IMR-90 (cell line): ENCODE data around the gene TEF. TPM values are rescaled to one million over a fixed set of nuclear protein-coding genes. Genes with fewer than 3 reads are reported as not detected.

ENCODE experiments used
- ATAC-seq: fragments of 200-7000 bp; cut with Tn5 transposase; 2 replicates; pipeline ENCODE4 v1.9.1; 2020; ENCODE audit warnings: low read depth, mild to moderate bottlenecking, moderate library complexity
- BruUV-seq: library from RNA; stranded (reverse); fragments of 400-500 nt; replicated peaks from 2 replicates; lab custom pipeline; 2021; lab: Mats Ljungman, UMichigan
- CTCF ChIA-PET: fragments of 300-600 bp; formaldehyde crosslinking; extraction: SDS; loops from one replicate; lab custom pipeline; 2021; ENCODE audit warnings: antibody characterized with exemption; lab: Yijun Ruan, JAX
- POLR2A ChIA-PET: fragments of 300-600 bp; sonication (Branson Sonifier 250); formaldehyde crosslinking; loops from one replicate; lab custom pipeline; 2022; ENCODE audit warnings: antibody characterized with exemption; ENCODE audit not compliant: unreplicated experiment; lab: Charles Lee
- DNase-seq: peaks from one replicate; pipeline ENCODE4 v3.0.0; 2013
- H2AFZ ChIP-seq: replicated peaks from 2 replicates; pipeline ENCODE3; 2013; ENCODE audit warnings: low read length, mild to moderate bottlenecking; ENCODE audit not compliant: poor library complexity
- H2AK5ac ChIP-seq: 2 replicates; pipeline ENCODE4 v1.6.1; 2013; ENCODE audit warnings: low read depth, low read length, inconsistent platforms
- H2AK9ac ChIP-seq: replicated peaks from 2 replicates; pipeline ENCODE3; 2013; ENCODE audit warnings: mild to moderate bottlenecking, low read depth, low read length, moderate library complexity; ENCODE audit not compliant: poor library complexity
- H2BK120ac ChIP-seq: 2 replicates; pipeline ENCODE4 v1.6.1; 2013; ENCODE audit warnings: low read depth, low read length, inconsistent platforms
- H2BK15ac ChIP-seq: 3 replicates; pipeline ENCODE4 v1.6.1; 2013; ENCODE audit warnings: low read depth, low read length, inconsistent platforms
- H2BK20ac ChIP-seq: 2 replicates; pipeline ENCODE4 v1.6.1; 2013; ENCODE audit warnings: low read depth, mild to moderate bottlenecking, inconsistent platforms, low read length, moderate library complexity
- H2BK5ac ChIP-seq: 2 replicates; pipeline ENCODE4 v1.6.1; 2013; ENCODE audit warnings: mild to moderate bottlenecking, low read depth, low read length, inconsistent platforms; ENCODE audit not compliant: poor library complexity, severe bottlenecking
- H3K14ac ChIP-seq: replicated peaks from 2 replicates; pipeline ENCODE4 v1.6.1; 2013; ENCODE audit warnings: low read depth, low read length, inconsistent platforms
- H3K18ac ChIP-seq: 2 replicates; pipeline ENCODE4 v1.6.1; 2013; ENCODE audit warnings: low read depth, low read length, control low read depth
- H3K23ac ChIP-seq: 2 replicates; pipeline ENCODE4 v1.6.1; 2013; ENCODE audit warnings: low read depth, low read length, inconsistent platforms
- H3K27ac ChIP-seq: 2 replicates; pipeline ENCODE4 v1.5.1; 2013; ENCODE audit warnings: mild to moderate bottlenecking, control low read depth, low read length; ENCODE audit not compliant: insufficient read depth
- H3K27me3 ChIP-seq: 2 replicates; pipeline ENCODE4 v1.6.1; 2013; ENCODE audit warnings: low read length; ENCODE audit not compliant: control insufficient read depth, insufficient read depth
- H3K36me3 ChIP-seq: 2 replicates; pipeline ENCODE4 v1.6.1; 2013; ENCODE audit warnings: low read length, mixed read lengths; ENCODE audit not compliant: control insufficient read depth, insufficient read depth
- H3K4ac ChIP-seq: 2 replicates; pipeline ENCODE4 v1.6.1; 2013; ENCODE audit warnings: low read depth, low read length, inconsistent platforms
- H3K4me1 ChIP-seq: 2 replicates; pipeline ENCODE4 v1.6.1; 2013; ENCODE audit warnings: low read length, mixed read lengths; ENCODE audit not compliant: control insufficient read depth, insufficient read depth
- H3K4me2 ChIP-seq: 2 replicates; pipeline ENCODE4 v1.6.1; 2013; ENCODE audit warnings: low read depth, mild to moderate bottlenecking, control low read depth, low read length, moderate library complexity
- H3K4me3 ChIP-seq: 2 replicates; pipeline ENCODE4 v1.5.1; 2013; ENCODE audit warnings: low read depth, mild to moderate bottlenecking, control low read depth, low read length, moderate library complexity; ENCODE audit not compliant: insufficient read depth
- H3K56ac ChIP-seq: 2 replicates; pipeline ENCODE4 v1.6.1; 2013; ENCODE audit warnings: low read length, inconsistent platforms; ENCODE audit not compliant: insufficient read depth; ENCODE audit errors: extremely low read depth
- H3K79me1 ChIP-seq, 2 experiments: 2 replicates each; pipeline ENCODE4 v1.6.1; 2013; ENCODE audit warnings: low read length in 2 of 2, inconsistent platforms in 1 of 2, low read depth in 1 of 2
- H3K9ac ChIP-seq: 2 replicates; pipeline ENCODE4 v1.6.1; 2013; ENCODE audit warnings: low read depth, low read length, control low read depth
- H3K9me1 ChIP-seq: 2 replicates; pipeline ENCODE4 v1.6.1; 2013; ENCODE audit warnings: low read length, inconsistent platforms; ENCODE audit not compliant: insufficient read depth
- H3K9me3 ChIP-seq: 2 replicates; pipeline ENCODE4 v1.6.1; 2013; ENCODE audit warnings: low read length; ENCODE audit not compliant: control insufficient read depth, insufficient read depth
- H4K20me1 ChIP-seq: 2 replicates; pipeline ENCODE4 v1.6.1; 2013; ENCODE audit warnings: low read length, inconsistent platforms; ENCODE audit not compliant: insufficient read depth
- H4K5ac ChIP-seq: 2 replicates; pipeline ENCODE4 v1.6.1; 2013; ENCODE audit warnings: mild to moderate bottlenecking, low read depth, low read length, control low read depth
- H4K8ac ChIP-seq, 2 experiments: 2 replicates each; pipeline ENCODE4 v1.6.1; 2013; ENCODE audit warnings: low read depth in 2 of 2, low read length in 2 of 2, control low read depth in 1 of 2, inconsistent platforms in 1 of 2
- H4K91ac ChIP-seq: 2 replicates; pipeline ENCODE4 v1.6.1; 2013; ENCODE audit warnings: low read depth, low read length, inconsistent platforms; ENCODE audit not compliant: insufficient read depth
- BHLHE40 ChIP-seq: fragments of 150-350 bp; IDR thresholded peaks from 2 replicates; pipeline ENCODE4 v1.6.1; 2016; ENCODE audit warnings: mild to moderate bottlenecking, low read depth, low read length
- CEBPB ChIP-seq: IDR thresholded peaks from 2 replicates; pipeline ENCODE4 v1.6.1; 2012; ENCODE audit warnings: low read depth, low read length, improper control_type of control experiment
- CHD1 ChIP-seq: IDR thresholded peaks from 2 replicates; pipeline ENCODE4 v1.6.1; 2012; ENCODE audit warnings: low read depth, low read length, improper control_type of control experiment
- ELK1 ChIP-seq: fragments of 150-350 bp; IDR thresholded peaks from 2 replicates; pipeline ENCODE4 v1.6.1; 2016; ENCODE audit warnings: low read depth, mild to moderate bottlenecking, low read length, moderate library complexity, borderline replicate concordance
- MAZ ChIP-seq: IDR thresholded peaks from 2 replicates; pipeline ENCODE4 v1.6.1; 2012; ENCODE audit warnings: low read depth, mild to moderate bottlenecking, low read length, improper control_type of control experiment, moderate library complexity, borderline replicate concordance
- POLR2A ChIP-seq: IDR thresholded peaks from 2 replicates; pipeline ENCODE4 v1.6.1; 2012; ENCODE audit warnings: mild to moderate bottlenecking, low read depth, low read length
- RAD21 ChIP-seq: IDR thresholded peaks from 2 replicates; pipeline ENCODE4 v1.6.1; 2012; ENCODE audit warnings: low read length, improper control_type of control experiment
- RCOR1 ChIP-seq: IDR thresholded peaks from 2 replicates; pipeline ENCODE4 v1.6.1; 2012; ENCODE audit warnings: mild to moderate bottlenecking, low read length, improper control_type of control experiment; ENCODE audit not compliant: insufficient replicate concordance
- RFX5 ChIP-seq: IDR thresholded peaks from 2 replicates; pipeline ENCODE4 v1.8.0; 2012; ENCODE audit warnings: low read depth, mild to moderate bottlenecking, low read length, moderate library complexity
- WGBS, 2 experiments: methylation state at CpG; one replicate each; pipeline versions ENCODE4 v1.1.5 to v1.1.7; 2013; ENCODE audit warnings: missing lambda C conversion rate in 2 of 2; ENCODE audit not compliant: insufficient read length in 1 of 2; ENCODE audit errors: extremely low coverage in 2 of 2; 5-methylcytosine and 5-hydroxymethylcytosine counted together
- dilution Hi-C: fragments of 300-500 bp; cut with HindIII; formaldehyde crosslinking; loops from one replicate; pipeline ENCODE4 v1.14.3; 2018; ENCODE audit warnings: low sequenced_read_pairs; ENCODE audit not compliant: unreplicated experiment
- in situ Hi-C: fragments of 300-500 bp; cut with MboI; formaldehyde crosslinking; loops from 3 replicates; pipeline ENCODE4 v1.14.3; 2019; ENCODE audit warnings: low sequenced_read_pairs, inconsistent platforms, mixed read lengths
- intact Hi-C: fragments of 100-400 bp; cut with micrococcal nuclease; formaldehyde crosslinking; loops from 2 replicates; pipeline ENCODE4 v1.10.0; 2022
- polyA plus RNA-seq, 3 experiments: library from polyadenylated mRNA; depleted of rRNA; stranded (reverse); fragments of >200 nt; gene quantifications; 2 replicates each; pipeline ENCODE4 v1.2.3, GENCODE V29; 2012; ENCODE audit warnings: low replicate concordance in 1 of 3
- total RNA-seq: library from RNA; depleted of rRNA; stranded (reverse); fragments of >200 nt; gene quantifications from 2 replicates; pipeline ENCODE4 v1.2.3, GENCODE V29; 2012
- TF ChIP-seq, protein P1 (sequence below): conservative IDR thresholded peaks from 2 replicates; pipeline ENCODE4 v1.5.1; 2012; ENCODE audit warnings: mild to moderate bottlenecking, low read depth, low read length, improper control_type of control experiment
- TF ChIP-seq, protein P2 (sequence below): fragments of 150-350 bp; IDR thresholded peaks from 2 replicates; pipeline ENCODE4 v1.6.1; 2017; ENCODE audit warnings: mild to moderate bottlenecking, antibody characterized with exemption, low read length, low read depth

The TEF gene
- total and polyA plus RNA-seq, 2 of the 4 experiments (the other 2 are of a cell fraction): 5.6 to 11.6 TPM

- H2BK15ac ChIP-seq: no peak overlapping the region
- DNase-seq (no peak), ATAC-seq (no peak)
- H3K4me3 ChIP-seq: no peak overlapping the region
- no peak overlapping the region for H3K9ac ChIP-seq
- H3K9me1 ChIP-seq: peaks cover 10% of the 10 kb centered on the region; the same call in 1 of the 2 replicates
- BruUV-seq: no TSS peak
- H3K27ac ChIP-seq: no peak overlapping the region
- TF ChIP-seq, protein P1, sequence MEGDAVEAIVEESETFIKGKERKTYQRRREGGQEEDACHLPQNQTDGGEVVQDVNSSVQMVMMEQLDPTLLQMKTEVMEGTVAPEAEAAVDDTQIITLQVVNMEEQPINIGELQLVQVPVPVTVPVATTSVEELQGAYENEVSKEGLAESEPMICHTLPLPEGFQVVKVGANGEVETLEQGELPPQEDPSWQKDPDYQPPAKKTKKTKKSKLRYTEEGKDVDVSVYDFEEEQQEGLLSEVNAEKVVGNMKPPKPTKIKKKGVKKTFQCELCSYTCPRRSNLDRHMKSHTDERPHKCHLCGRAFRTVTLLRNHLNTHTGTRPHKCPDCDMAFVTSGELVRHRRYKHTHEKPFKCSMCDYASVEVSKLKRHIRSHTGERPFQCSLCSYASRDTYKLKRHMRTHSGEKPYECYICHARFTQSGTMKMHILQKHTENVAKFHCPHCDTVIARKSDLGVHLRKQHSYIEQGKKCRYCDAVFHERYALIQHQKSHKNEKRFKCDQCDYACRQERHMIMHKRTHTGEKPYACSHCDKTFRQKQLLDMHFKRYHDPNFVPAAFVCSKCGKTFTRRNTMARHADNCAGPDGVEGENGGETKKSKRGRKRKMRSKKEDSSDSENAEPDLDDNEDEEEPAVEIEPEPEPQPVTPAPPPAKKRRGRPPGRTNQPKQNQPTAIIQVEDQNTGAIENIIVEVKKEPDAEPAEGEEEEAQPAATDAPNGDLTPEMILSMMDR: no peak
- TF ChIP-seq MAZ (no peak), BHLHE40 (no peak), RFX5 (no peak), ELK1 (no peak), RCOR1 (no peak), RAD21 (no peak), CEBPB (no peak), CHD1 (no peak), POLR2A (no peak)
- TF ChIP-seq, protein P2, sequence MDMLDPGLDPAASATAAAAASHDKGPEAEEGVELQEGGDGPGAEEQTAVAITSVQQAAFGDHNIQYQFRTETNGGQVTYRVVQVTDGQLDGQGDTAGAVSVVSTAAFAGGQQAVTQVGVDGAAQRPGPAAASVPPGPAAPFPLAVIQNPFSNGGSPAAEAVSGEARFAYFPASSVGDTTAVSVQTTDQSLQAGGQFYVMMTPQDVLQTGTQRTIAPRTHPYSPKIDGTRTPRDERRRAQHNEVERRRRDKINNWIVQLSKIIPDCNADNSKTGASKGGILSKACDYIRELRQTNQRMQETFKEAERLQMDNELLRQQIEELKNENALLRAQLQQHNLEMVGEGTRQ: no peak
- H2BK5ac ChIP-seq: no peak overlapping the region
- WGBS, 2 experiments: 100% methylated on average over 9 of the region's 18 CpGs; no CpG with 5 or more reads in 1 of the 2 experiments
- H3K9me3 ChIP-seq: no peaks in the 10 kb centered on the region
- peaks cover 5% of the 10 kb centered on the region; the same call in 1 of the 2 replicates for H4K20me1 ChIP-seq
- ChIA-PET POLR2A (no interaction called here), CTCF (no interaction called here)
- H3K27me3 ChIP-seq: no peaks in the 10 kb centered on the region
- no peak overlapping the region for H2BK20ac ChIP-seq
- H3K56ac ChIP-seq: no peak overlapping the region
- no peak overlapping the region for H2AK9ac ChIP-seq
- no peak overlapping the region for H3K18ac ChIP-seq
- no peak overlapping the region for H3K23ac ChIP-seq
- peaks cover 5% of the 10 kb centered on the region for H3K4me1 ChIP-seq
- H2BK120ac ChIP-seq: no peak overlapping the region
- dilution Hi-C loops: no loop called here
- intact Hi-C loops: no loop called here
- H3K79me1 ChIP-seq: peaks cover 22 to 60% of the 10 kb centered on the region in 2 experiments
- H2AFZ ChIP-seq: no peak overlapping the region
- H3K4ac ChIP-seq: no peak overlapping the region
- no peak overlapping the region for H3K14ac ChIP-seq
- in situ Hi-C loops: no loop called here
- no peak overlapping the region for H4K8ac ChIP-seq
- no peak overlapping the region for H4K5ac ChIP-seq
- peaks cover 90% of the 10 kb centered on the region for H3K36me3 ChIP-seq
- no peak overlapping the region for H3K4me2 ChIP-seq
- H2AK5ac ChIP-seq: no peak overlapping the region
- H4K91ac ChIP-seq: no peak overlapping the region
Measured at GRCh38 chr22:41347066-41347859, 34.5 kb upstream of the TEF start.
